Activated naive CD4-positive, alpha-beta T cell treated with anti-CD3 and anti-CD28 coated beads, Interleukin-2, amount 50 U/mL, for 72 hours (primary cell): ENCODE results near the gene ZBTB7A. TPM values are rescaled to one million over a fixed set of nuclear protein-coding genes. Genes with fewer than 3 reads are reported as not detected.

Experiments
- ATAC-seq, 2 donors: fragments of 150-1000 bp; cut with Tn5 transposase; 2 replicates each; pipeline ENCODE4 v1.10.0; 2021; ENCODE audit warnings: mild to moderate bottlenecking in 2 of 2, moderate library complexity in 2 of 2
- DNase-seq, 2 donors: peaks; one replicate each; pipeline ENCODE4 v3.0.0; 2021 to 2022; ENCODE audit warnings: low spot score in 2 of 2
- H3K27ac Mint-ChIP-seq, 2 donors: one replicate each; pipeline ENCODE4 v1.8.0; 2022; ENCODE audit warnings: mild to moderate bottlenecking in 2 of 2, mixed read lengths in 2 of 2
- H3K36me3 Mint-ChIP-seq, 2 donors: one replicate each; pipeline ENCODE4 v1.8.0; 2022; ENCODE audit warnings: mixed read lengths in 2 of 2
- H3K9me3 Mint-ChIP-seq, 2 donors: one replicate each; pipeline ENCODE4 v1.8.0; 2022; ENCODE audit warnings: mixed read lengths in 2 of 2
- total RNA-seq, 2 donors: library from RNA; stranded (reverse); gene quantifications; one replicate each; pipeline ENCODE4 v1.2.3, GENCODE V29; 2022

ZBTB7A gene
- total RNA-seq, 2 donors from 2014 or later, result 23.4 to 26.0 TPM

DNA sequence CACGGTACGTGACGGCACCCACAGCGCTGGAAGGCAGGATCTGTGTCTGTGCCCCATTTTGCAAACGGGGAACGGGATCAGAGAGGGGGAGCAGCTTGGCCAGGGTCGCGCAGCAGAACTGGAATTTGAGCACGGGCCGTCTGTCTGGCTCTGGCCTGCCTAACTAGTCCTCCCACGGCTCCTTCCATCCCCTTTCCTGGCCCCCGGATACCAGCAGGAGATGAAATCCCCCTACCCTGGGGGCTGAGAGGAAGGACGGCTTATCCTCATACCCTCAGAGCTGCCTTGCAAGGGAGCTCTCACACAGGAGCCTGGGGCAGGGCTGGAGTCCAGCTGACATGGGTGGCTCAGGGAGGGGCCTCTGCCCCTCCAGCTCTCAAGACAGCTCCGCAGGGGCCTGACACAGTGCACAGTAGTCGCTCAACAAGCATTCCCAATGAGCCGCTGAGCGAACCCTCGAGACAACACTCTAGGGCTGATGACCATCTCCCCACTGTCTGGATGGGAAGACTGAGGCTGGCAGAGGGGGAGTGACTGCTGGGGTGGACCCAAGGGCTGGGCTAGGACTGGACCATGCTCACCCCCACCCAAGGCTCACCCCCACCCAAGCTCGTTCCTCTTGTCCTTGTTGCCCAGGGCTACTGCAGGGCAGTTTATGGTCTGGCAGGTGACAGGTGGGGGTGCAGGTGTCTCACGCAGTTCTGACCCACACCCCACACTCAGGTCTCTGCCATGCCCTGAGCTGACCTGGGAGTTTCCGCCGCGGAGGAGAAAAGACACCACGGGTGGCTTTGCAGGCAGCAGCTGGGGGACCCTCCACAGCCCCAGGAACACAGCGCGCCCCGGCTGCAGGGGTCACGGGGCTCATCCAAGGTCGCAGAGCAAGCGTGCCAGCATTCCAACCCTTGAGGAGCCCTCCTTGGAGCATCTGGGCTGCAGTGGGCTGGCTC is 4.0 kb downstream of the ZBTB7A start:
- H3K36me3 Mint-ChIP-seq, result no peaks in the 10 kb centered on the region
- H3K9me3 Mint-ChIP-seq, result no peaks in the 10 kb centered on the region
- ATAC-seq (no peak), DNase-seq (no peak)
- H3K27ac Mint-ChIP-seq, result peak overlapping the region in 1 of 2 donors; percentile 77

- DNase-seq, result no peak
- Mint-ChIP-seq H3K27ac (no peak overlapping the region), H3K36me3 (no peaks in the 10 kb centered on the region), H3K9me3 (no peaks in the 10 kb centered on the region)
- ATAC-seq, result no peak
Observed at GRCh38 chr19:4061683-4062418, 4.8 kb downstream of the ZBTB7A start.

- DNase-seq (no peak), ATAC-seq (no peak)
- Mint-ChIP-seq H3K9me3 (no peaks in the 10 kb centered on the region), H3K36me3 (no peaks in the 10 kb centered on the region), H3K27ac (no peak overlapping the region)
Observed at GRCh38 chr19:4061178-4061682, 5.5 kb downstream of the ZBTB7A start.

DNA sequence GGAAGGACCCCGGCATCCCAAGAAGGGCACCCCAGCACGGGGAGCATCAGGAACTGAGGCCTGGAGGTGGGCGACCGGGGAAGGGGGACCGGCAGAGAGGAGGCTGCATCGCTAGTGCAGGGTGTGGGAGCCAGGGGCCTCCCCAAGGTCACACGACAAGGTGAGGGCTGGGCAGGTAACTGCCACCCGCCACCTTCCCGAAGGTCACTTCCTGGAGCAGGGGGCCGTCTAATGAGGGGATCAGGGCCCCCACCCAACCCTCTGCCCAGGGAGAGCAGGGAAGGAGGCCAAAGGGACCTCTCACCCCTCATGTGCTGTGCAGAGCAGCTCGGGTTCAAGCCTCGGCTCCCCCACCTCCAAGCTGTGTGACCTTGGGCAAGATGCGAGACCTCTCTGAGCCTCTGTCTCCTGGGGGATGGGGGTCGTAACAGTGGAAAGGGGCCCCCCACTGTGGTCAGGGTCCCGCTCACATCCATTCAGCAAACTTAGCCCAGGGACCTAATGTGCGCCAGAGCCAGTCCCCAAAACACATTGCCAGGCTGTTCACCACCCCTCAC is 6.0 kb downstream of the ZBTB7A start:
- Mint-ChIP-seq H3K36me3 (no peaks in the 10 kb centered on the region), H3K27ac (peak overlapping the region; percentile 83 to 84), H3K9me3 (no peaks in the 10 kb centered on the region)
- no peak for DNase-seq
- no peak for ATAC-seq

GRCh38 chr19:4059891-4060620 is 6.6 kb downstream of the ZBTB7A start:
- ATAC-seq, result no peak
- H3K27ac Mint-ChIP-seq, result peak overlapping the region; percentile 83 to 84
- DNase-seq, result no peak

DNA sequence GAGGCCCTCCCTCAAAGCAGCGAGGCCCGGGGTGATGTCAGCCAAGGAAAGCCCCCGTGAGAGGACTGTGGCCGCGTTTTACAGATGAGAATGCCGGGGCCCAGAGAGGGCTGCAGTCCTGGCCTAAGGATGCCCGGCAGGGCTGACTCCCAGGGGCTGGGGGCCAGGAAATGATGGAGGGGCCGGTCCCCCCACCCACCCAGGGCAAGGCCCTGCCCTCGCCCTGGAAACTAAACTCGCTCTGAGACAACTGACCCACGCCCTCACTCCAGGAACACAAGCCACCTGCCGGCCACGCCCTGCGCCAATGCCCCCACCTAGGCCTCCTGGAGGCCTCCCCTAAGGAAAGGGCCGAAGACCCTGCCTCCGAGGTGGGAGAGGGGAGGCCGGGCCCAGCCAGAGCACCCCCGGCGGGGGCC is 7.2 kb downstream of the ZBTB7A start:
- no peak for ATAC-seq
- Mint-ChIP-seq H3K9me3 (no peaks in the 10 kb centered on the region), H3K27ac (peak overlapping the region in 1 of 2 donors; percentile 72), H3K36me3 (no peaks in the 10 kb centered on the region)
- DNase-seq, result no peak

More at GRCh38 chr19:4059891-4060620, 6.6 kb downstream of the ZBTB7A start:
- no peaks in the 10 kb centered on the region for H3K9me3 Mint-ChIP-seq
- H3K36me3 Mint-ChIP-seq, result no peaks in the 10 kb centered on the region

DNA sequence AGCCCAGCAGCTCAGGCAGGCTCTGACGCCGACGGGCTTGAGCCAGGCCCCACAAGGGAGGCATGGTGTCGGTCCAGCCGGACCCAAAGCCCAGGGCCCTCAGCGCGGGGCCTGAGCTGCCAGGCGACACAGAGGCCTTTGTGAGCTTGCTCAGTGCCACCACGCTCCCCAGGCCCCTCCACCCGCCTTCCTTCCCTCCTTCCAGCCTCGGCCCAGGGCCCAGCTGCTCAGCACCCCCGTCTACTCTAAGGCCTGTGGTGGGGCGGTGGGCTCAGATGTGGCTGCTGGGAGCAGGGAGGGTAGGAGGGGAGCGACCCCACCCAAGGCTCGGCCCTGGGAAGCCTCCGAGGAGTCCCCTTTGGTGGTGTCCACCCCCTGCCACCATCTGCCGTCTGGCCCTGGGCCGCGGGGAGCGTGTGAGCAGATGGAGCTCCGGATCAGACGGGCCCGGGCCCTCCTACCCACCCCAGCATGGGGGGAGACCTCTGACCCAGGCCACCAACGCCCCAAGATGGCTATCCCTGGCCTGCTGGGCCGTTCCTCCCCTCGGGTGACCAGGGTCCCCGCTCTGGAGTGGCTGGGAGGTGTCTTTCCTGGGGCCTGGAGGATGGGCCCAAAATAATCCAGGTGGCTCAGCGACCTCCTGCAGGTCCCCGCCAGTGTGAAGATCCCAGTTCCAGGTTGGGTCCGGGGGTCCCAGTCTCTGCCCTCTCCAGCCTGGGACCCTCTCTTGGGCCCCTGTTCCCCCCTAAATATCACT is 7.8 kb downstream of the ZBTB7A start:
- ATAC-seq (peak in 1 of 2 donors; percentile 3), DNase-seq (no peak)
- Mint-ChIP-seq H3K36me3 (peaks cover under 1% of the 10 kb centered on the region in 2 donors), H3K27ac (peak overlapping the region in 1 of 2 donors; percentile 72), H3K9me3 (no peaks in the 10 kb centered on the region)

- peak overlapping the region; percentile 72 to 86 for H3K27ac Mint-ChIP-seq
- H3K36me3 Mint-ChIP-seq, result peaks cover 8% of the 10 kb centered on the region in 2 donors
- peaks cover 0 to 6% of the 10 kb centered on the region in 2 donors for H3K9me3 Mint-ChIP-seq
- ATAC-seq, result peak; percentile 47 to 84
- DNase-seq, result peak in 1 of 2 donors; percentile 74
Observed at GRCh38 chr19:4057931-4058692, 8.6 kb downstream of the ZBTB7A start.

GRCh38 chr19:4055209-4055552 is 11.5 kb downstream of the ZBTB7A start:
- peaks cover 0 to 6% of the 10 kb centered on the region in 2 donors for H3K9me3 Mint-ChIP-seq
- H3K27ac Mint-ChIP-seq, result no peak overlapping the region
- DNase-seq (no peak), ATAC-seq (no peak)
- H3K36me3 Mint-ChIP-seq, result peaks cover 17 to 25% of the 10 kb centered on the region in 2 donors

DNA sequence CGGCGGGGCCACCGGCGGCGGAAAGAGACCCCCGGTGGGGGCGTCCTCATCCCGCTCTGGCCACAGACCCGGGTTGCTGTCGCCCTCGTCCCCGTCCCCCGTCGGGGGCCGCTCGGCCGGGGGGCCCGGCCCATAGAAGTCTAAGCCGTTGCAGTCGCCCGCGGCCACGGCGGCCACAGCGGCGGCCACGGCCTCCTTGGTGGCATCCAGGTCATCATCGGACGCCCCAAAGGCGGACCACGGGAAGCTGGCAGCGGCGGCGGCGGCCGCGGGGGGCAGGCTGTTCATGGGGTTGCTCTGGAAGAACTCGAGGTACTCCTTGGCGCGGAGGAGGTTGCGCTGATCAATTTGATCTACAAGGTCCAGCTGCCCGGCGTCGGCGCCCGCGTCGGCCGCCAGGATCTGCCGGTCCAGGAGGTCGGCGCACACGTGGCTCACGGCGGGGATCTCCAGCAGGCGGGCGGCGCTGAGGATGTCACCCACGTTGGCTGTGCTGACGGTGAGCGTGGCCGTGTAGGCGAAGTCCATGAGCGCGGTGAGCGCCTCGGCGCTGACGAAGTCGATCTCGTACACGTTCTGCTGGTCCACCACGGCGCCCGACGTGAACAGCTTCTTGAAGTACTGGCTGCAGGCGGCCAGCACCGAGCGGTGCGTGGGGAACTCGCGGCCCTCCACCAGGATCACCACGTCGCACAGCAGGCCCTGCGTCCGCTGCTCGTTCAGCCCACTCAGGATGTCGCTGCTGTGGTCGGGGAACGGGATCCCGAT is 12.1 kb downstream of the ZBTB7A start:
- peaks cover 0 to 6% of the 10 kb centered on the region in 2 donors for H3K9me3 Mint-ChIP-seq
- peaks cover 17 to 25% of the 10 kb centered on the region in 2 donors for H3K36me3 Mint-ChIP-seq
- no peak for DNase-seq
- no peak for ATAC-seq
- no peak overlapping the region for H3K27ac Mint-ChIP-seq

- peaks cover 17 to 25% of the 10 kb centered on the region in 2 donors for H3K36me3 Mint-ChIP-seq
- DNase-seq (no peak), ATAC-seq (no peak)
- H3K27ac Mint-ChIP-seq, result peak overlapping the region in 1 of 2 donors; percentile 29
- peaks cover 0 to 6% of the 10 kb centered on the region in 2 donors for H3K9me3 Mint-ChIP-seq
Observed at GRCh38 chr19:4053423-4054324, 13.0 kb downstream of the ZBTB7A start.

DNA sequence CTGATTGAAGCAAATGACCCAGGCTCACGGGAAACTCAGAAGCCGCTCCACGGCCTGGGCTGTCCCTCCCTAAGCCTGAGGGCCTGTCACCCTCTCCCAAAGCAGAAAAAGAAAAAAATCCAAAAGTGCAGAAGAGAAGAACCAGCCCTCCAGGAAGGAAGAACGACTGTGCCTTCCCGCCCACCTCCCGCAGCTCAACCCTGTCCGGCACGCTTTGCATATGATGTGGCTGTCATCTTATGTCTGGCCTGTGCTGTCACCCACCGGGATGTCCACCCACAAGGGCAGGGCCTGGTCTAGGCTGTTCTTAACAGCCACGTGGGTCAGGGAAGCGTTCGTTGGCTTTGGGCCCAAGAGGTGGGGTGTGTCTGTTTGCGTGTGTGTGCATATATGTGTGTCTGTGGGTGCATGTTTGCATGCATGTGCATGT is 13.7 kb downstream of the ZBTB7A start:
- Mint-ChIP-seq H3K27ac (peak overlapping the region in 1 of 2 donors; percentile 29), H3K9me3 (peaks cover 0 to 6% of the 10 kb centered on the region in 2 donors), H3K36me3 (peaks cover 17 to 25% of the 10 kb centered on the region in 2 donors)
- DNase-seq (no peak), ATAC-seq (no peak)
